Activated CD4-positive, alpha-beta T cell treated with anti-CD3 and anti-CD28 coated beads, Interleukin-2, amount 50 U/mL, for 24 hours (primary cell): ENCODE results near the gene CHD9.

Source experiments
- DNase-seq, 2 donors: peaks; one replicate each; pipeline ENCODE4 v3.0.0-alpha.2; 2020; ENCODE audit warnings: low read depth in 1 of 2, low spot score in 1 of 2

Gene CHD9

GRCh38 chr16:53093162-53093744, 38.5 kb downstream of the CHD9 start:
- no peak for DNase-seq

DNA sequence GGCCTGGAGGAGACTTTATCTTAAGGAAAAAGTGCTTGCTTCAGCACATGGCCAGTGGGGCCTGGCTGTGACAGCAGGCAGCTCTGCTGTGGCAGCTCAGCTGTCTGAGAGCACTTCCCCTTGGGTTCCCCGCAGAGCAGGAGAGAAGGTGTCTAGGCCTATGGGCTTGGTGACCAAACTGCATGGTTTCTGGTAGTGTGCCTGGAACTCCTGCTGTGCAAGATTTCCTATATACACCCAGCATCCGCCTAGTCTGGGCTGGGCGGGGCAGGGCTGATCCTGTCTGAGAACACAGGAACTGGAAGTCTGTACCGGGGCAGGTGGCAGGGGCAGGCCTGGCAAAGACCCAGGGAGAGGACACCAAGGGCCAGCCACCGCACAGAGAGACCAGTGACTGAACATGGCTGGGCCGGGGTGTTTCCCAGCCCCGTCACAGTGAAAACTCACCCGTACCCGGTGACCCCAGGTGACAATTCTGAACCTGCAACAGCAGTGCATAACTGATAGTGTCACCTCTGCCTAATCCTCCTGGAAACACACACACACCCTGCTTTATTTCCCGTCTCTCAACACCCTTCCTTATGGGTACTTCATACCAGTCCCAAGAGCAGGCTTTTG, 39.3 kb downstream of the CHD9 start:
- no peak for DNase-seq

GRCh38 chr16:53097190-53097589, 42.4 kb downstream of the CHD9 start:
- no peak for DNase-seq

DNA sequence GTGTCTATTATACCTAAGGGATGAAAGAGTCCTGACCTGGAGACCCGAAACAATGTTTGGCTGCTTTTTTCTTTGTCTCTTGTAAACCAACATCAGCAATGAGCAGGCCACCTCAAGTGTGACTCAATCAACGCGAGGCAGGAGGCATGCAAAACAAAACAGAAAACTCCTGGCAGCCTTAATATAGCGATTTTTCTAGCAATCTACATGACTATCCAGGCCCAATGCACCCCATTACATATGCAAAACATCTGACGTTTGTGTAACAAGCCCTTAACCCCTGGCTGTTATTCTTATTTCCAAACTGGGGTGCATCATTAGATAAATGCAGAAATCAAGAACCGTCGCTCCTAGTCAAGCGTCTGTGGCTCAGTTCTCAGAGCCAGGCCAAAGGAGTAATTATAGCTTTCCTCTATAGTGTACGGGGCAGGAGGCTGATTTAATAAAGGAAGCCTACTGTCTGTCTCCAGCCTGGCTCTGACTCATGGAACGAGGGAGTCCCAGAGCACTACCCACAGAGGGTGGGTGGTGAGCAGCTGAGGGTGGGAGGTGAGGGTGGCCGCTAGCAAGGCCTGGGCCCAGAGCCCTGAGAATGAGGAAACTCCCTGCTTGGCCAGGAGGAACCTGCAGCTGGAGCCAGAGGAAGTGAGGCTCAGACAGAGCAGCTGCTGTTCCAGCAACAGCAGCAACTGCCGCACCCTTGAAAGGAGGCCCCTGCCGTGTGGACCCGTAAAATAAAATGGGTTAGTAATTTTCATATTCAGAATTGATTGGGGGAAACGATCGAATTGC, 43.9 kb downstream of the CHD9 start:
- no peak for DNase-seq

- peak; percentile 16 to 40 for DNase-seq
These were observed 44.7 kb downstream of the CHD9 start for GRCh38 chr16:53099318-53100130.

DNA sequence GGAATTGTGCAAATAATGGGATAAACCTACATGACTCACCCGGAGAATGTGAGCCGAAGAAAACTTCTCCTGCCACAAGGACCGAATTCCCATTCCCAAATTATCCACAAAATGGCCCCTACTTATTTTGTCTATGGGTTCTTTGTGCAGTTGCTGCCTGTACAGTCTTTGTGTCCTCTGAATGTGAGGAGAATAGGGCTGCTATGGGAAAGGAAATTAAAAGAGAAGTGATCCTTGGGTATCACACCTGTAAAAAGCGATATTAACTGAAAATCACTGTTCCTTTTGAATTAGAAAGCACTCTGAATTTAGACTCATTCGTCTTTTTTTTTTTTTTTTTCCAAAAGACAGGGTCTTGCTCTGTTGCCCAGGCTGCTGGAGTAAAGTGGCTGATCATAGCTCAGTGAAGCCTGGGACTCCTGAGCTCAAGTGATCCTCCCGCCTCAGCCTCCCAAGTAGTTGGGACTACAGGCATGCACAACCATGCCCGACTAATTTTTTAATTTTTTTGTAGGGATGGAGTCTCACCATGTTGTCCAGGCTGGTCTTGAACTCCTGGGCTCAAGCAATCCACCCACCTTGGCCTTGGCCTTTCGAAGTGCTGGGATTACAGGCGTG, 45.4 kb downstream of the CHD9 start:
- no peak for DNase-seq

DNA sequence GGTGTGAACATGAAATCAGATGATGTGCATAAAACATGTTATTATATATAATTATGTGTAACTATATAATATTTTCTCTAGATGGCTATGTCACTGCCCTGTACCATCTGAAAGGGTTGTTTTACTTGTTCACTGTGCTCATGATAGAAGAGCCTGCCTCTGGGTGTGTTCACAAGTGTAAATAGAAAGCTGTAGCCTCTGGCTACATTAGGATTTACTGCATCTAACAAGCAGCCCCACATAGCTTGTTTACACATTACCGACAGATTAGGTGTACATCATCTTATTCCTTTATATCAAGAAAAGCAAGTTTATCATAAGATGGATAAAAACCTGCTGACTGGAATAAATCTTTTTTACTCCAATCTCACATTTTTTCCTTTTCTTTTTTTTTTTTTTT, 46.1 kb downstream of the CHD9 start:
- DNase-seq, result no peak

GRCh38 chr16:53103811-53104210, 49.0 kb downstream of the CHD9 start:
- DNase-seq, result no peak

- DNase-seq, result no peak
These were observed 50.8 kb downstream of the CHD9 start for GRCh38 chr16:53105565-53105964.

DNA sequence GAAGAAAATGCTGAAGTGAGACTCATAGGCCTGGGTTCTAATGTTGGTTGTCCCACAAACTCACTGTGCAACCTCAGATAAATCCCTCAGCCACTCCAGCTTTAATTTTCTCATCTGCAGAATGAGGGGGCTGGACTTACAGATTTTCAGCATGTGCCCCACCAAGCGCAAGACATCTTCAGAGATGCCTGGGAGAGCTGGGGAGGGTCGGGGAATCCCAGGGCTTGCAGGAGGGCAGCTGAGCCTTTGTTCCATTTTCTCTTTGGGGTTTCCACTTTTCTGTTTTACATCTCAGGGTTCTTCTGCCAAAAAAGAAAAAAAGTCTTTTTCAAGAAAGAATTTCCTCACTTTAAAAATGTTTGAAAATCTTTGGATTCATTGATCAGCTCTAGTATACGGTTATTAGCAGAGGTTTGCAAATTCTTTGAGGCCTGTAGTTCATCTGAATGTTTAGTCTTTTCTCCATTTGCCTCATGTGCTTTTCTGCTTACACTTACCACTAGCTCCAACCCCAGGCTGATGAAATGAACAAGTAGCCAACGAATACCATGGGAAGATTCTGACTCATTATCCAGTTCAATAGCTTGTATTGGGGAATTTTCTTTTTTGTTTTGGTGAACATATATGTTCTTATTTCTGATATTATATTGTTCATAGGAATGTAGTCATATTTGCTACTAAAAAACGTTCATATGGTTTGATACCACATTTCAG, 56.4 kb downstream of the CHD9 start:
- no peak for DNase-seq

- DNase-seq, result no peak
These were observed 57.2 kb downstream of the CHD9 start for GRCh38 chr16:53112015-53112414.

DNA sequence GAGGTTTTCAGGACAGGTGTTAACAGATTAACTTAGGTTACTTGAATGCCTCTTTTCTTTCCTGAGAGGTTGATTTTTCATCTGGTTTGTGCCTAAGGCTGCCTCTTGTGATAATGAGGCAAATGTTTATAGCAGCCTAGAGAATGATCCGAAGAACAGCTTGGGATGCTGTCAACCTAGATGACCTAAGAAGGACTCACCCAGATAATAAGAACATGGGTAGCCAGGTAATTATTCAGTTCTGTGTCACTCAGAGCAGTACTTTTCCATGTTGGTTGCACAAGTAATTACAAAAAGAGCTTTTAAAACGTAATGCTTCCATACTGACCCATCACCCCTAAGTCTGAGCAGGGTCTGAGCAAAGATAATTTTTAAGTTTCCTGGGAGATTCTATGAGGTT, 60.3 kb downstream of the CHD9 start:
- DNase-seq, result no peak

- DNase-seq, result no peak
These were observed 61.0 kb downstream of the CHD9 start for GRCh38 chr16:53115773-53116172.

DNA sequence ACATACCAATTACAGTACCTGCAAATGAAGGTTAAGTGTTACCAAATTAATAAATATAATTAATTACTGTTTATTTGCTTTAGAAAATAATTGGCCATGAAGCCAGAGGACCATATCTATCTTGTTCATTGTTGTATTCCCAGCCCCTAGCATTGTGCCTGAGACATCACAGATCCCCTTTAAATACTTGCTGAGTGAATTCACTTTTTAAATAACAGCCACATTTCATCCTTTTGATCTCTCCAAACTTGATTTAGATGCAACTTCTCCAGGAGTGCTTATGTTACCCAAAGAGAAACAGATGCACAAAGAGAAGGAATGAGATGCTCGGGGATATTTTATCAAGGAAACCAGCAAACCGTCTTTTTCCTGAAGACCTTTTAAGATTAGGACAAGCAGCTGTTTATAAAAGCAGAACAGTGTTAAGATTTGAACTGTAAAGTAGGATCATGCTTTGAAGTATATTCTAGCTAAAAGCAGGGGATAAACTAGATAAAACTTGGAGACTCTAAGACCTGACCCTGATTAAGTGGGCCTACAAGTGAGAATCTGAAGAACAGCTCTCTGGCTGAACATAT, 66.3 kb downstream of the CHD9 start:
- no peak for DNase-seq

DNA sequence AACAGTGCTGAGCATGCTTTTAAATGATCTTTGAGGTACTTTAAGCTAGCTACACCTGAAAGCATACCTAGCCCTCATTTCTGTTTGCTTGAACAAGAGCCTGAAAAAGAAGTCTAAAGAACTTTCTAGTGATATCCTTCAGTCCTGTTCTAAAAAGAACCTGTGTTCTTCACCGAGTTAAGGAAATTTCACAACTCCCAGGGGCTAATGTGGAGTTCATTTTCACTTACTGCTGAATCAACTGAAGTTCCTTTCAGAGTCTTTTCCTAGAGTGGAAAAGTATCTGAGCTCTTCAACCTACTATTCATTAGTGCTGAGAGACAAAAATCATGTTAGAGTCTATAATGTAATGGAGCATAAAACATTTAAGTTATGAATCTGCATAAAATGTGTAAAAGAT, 66.9 kb downstream of the CHD9 start:
- no peak for DNase-seq

GRCh38 chr16:53123747-53124146, 69.0 kb downstream of the CHD9 start:
- DNase-seq, result no peak

- DNase-seq, result no peak
These were observed 71.6 kb downstream of the CHD9 start for GRCh38 chr16:53126390-53126789.

DNA sequence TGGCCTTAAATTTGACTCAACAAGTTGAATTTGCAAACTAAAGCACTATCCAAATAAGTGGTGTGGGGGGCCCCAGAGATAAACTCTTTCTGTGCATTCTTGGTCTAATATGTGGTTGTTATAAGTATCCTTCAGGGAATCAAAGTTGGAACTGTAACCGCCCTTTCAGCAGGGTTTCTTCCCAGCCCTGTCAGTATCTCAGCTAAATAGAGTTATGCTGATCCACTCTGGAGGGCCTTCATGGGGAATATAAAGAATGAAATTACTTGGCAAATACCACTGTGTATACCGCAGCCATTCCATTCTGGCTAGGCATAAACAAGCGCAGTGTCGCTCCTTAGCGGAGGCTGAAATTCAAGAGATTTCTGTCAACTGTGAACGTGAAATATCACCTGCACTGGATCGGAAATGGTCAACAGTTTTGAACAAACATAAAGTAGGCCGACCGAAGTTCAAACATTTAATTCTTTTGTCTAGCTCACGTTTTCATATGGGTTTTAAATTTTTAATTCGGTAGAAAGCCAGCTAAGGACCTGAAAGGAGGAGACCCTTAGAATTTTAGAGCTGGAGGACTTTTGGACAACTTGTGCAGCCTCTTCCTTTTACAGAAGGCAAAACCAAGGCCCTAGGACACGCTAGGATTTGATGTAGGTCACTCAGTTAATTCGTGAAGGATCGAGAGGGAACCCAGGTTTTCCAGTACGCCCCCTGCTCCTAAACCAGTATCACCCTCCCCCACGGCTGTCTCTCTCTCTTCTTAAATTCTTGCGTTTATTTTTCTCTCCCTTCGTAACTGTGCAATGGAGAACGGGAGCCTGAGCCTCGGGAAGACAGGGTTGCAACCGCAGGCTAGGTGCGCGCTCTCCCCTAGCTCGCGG, 74.7 kb downstream of the CHD9 start:
- DNase-seq, result no peak
